HuH-7.5 (cell line): ENCODE results near the gene PTGDS.

Experiments
- DNase-seq: peaks from one replicate; pipeline ENCODE4 v3.0.0; 2011; ENCODE audit warnings: low spot score

The PTGDS gene

GRCh38 chr9:137022662-137023008, 45.3 kb downstream of the PTGDS start:
- no peak for DNase-seq

GRCh38 chr9:137023157-137023556, 45.9 kb downstream of the PTGDS start:
- no peak for DNase-seq

- DNase-seq = no peak
These were observed 46.3 kb downstream of the PTGDS start for GRCh38 chr9:137023583-137023991.

GRCh38 chr9:137025517-137025966, 48.2 kb downstream of the PTGDS start:
- DNase-seq = no peak

GRCh38 chr9:137026384-137026783, 49.1 kb downstream of the PTGDS start:
- no peak for DNase-seq

DNA sequence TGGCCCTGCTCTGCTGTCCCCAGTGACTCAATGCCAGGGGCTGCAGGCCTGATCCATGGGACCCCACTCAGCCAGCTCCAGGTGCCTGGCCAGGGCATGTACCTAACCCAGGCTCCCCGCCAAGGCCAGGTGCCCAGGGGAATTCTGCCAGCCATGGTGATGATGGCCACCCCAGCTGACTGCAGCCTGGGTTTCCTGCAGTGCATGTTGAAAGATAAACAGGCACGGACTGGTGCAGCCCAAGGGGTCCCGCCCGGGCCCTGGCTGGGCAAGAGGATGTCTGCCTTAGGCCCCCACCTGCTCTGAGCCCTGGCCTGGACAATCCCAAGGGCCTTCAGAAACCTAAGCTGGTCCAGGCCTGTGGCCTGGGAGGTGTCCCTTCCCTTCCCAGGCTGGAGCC, 49.5 kb downstream of the PTGDS start:
- DNase-seq = no peak

DNA sequence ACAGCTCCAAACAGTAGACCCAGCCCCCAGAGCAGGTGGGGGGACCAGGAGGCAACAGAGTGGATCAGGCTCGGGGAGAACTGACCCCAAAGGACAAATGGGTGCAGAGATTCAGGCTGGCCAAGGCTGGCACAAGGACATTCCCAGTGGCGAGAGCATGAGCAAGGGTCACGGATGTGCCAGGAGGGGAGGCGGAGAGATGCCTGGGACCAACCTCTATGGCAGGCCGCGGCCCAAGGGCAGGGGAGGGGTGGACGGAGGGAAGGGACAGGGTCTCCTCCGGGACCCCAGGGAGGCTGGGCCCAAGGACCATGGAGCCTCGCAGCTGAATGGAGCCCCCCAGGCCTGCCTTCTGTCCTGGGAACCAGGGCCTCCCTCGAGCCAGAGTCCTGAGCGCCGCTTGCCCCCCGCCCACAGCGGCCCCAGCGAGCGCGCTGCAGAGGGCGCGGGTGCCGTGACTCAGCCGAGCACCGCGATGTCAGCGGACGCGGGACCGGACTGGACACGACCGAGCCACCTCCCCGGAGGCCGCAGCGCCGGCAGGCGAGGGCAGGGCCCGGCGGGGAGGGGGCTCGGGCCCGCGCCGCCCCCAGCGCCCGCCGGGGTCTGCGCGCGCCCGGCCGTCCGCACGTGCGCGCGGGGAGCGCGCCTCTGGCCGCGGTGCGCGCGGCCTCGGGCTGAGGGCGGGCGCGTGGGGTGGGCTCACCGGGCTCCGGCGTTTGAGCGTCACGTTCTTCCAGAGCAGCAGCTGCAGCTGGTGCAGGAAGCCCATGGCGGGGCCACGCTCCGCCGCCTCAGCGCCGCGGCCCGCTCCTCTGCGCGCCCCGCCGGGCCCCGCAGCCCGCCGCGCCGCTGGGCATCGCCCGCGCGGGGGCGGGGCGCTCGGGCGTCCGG, 50.3 kb downstream of the PTGDS start, which contains the start of gene ABCA2:
Gene ABCA2, minus strand, starts transcription at position 869 of the 894 bp plus-strand sequence. Its CDS starts 97 bp downstream, at position 772.
- DNase-seq = peak; percentile 75

DNA sequence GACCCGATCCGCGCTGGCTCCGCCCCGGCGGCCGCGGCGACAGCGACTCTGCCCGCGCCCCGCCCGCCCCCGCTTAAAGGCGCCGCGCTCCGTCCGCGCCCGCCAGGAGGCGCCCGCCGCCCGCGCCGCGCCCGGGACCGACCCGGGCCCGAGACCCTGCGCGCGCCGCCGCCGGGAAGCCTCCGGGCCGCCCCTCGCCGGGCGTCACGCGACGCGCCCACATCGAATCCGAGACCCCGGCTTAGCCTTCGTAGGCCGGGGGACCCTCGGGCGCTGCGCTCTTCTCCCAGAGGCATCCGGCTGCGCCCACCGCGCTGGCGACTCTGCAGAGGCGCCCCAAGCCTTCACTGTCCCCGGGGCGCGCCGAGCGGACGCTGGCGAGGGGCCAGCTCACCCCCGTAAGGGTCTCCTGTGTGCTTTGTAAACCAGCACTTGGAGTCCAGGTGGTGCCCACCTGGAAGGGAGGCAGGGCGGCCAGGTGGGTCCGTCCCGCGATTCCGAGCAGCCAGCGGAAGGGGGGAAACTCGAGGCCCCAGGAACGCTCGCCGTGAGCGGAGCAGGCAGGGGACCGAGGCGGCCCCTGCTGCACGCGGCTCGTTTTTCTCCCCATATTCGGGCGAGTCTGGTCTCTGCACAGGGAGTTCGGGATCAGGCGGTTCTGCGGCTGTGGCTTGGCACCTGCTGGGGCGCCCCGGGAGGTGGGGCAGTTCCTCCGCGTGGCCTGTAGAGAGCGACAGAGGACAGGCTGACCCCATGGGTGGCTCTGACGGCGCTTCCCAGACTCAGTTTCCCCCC, 51.2 kb downstream of the PTGDS start:
- peak; percentile 77 for DNase-seq

DNA sequence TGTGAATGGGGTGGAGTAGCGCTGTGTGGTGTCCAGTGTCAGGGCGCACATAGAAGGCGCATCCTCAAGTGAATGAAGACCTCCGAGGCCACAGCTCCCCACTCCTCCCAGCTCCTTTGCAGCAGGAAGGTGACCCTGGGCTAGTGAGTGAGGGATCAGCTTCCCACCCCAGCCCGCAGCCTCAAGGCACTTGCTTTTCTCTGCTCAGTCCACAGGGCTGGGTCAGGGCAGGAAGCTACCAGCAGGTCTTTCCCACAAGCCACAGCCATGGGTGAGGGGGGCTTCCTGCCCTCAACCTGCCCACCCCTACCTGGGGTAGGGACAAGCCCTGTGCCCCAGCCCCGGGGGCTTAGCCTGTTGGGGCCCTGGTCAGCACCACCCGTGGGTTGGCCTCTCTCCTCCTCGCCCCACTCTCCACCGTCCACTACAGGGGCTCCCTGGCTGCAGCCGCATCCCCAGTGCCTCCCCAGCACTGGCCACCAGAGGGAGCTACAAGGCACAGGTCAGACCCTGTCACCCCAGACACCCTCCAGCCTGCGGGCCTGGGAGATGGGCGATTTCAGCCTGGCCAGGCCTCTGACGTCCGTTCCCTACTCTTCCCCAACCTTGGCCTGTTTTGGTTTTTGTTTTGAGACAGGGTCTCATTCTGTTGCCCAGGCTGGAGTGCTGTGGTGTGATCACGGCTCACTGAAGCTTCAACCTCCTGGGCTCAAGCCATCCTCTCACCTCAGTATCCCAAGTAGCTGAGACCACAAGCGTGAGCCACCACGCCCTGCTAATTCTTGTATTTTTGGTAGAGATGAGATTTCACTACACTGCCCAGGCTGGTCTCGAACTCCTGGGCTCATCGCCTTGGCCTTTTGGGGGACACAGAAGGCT, 52.0 kb downstream of the PTGDS start:
- peak; percentile 93 for DNase-seq

DNA sequence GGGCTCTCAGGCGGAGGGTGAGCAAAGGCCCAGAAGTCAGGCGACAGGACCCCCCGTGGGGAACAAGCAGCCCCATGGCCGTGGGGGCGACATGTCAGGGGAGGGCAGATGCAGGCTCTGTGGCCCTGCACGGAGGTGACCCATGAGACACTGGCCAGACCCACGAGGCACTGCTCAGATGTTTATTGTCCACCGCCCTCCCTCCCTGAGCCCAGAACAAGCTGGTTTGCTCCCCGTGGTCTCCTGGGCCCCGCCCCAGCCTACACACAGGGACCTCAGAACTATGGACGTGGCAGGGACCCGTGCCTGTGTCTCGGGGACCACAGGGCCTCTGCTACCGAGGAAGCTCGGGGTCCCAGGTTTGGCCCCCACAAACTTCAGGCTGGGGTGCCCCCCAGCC, 52.7 kb downstream of the PTGDS start:
- no peak for DNase-seq

DNA sequence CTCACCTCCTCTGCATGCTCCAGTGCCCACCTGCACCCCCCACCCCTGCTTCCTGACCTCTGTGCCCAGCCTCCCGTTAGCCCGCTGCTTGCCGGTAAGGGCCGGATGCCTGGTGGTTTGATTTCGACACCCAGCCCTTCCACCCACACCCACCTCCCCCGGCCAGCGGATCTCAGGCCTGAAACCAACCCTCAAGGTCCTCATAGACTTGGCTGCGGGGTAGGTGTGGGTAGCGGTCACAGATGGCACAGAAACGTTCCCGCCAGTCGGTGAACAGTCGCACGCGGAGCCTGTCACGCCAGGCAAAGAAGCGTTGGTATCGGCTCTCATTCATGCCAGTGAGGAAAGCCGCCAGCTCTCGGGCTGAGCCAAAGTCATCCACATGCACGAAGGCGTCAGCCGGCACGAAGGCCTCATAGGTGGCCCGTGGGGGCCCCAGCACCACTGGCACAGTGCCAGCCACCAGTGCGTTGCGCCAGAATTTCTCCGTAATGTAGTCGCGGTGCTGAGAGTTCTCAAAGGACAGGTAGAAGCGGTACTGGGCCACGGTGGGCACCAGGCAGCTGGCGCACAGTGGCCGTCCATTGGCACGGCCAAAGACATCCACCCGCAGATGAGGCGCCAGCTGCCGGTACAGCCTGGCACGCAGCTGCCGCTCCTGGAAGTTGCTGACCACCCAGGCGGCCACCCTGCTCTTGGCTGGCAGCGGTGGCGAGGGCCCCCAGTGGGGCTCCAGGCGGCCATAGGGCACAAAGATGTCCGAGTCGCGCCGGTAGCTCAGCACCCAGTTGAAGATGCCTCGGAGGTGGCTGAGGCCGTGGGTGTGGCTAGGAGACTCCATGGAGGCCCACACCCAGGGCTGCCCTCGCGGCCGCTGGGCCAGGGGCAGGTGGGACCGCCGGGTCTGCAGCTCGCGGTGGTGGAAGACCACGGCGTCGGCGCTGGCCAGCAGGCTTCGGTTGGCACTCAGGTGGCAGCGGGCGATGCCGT, 53.5 kb downstream of the PTGDS start:
- no peak for DNase-seq
